Nephron progenitor cell (in vitro differentiated cells): Measurements from ENCODE around the gene CHN2.
A peak's percentile ranks its signal among the peaks of the same experiment; 100 is the strongest.

Source experiments
- DNase-seq: peaks from one replicate; pipeline ENCODE4 v3.0.0; 2021
- H3K27ac Mint-ChIP-seq: 2 replicates; pipeline ENCODE4 v1.8.0; 2021; ENCODE audit warnings: mild to moderate bottlenecking, moderate library complexity, mixed read lengths
- H3K27me3 Mint-ChIP-seq: 2 replicates; pipeline ENCODE4 v1.8.0; 2021; ENCODE audit warnings: mild to moderate bottlenecking, low read depth, mixed read lengths; ENCODE audit not compliant: poor library complexity
- H3K36me3 Mint-ChIP-seq: 2 replicates; pipeline ENCODE4 v1.8.0; 2021; ENCODE audit warnings: low read depth, mixed read lengths
- H3K4me1 Mint-ChIP-seq: 2 replicates; pipeline ENCODE4 v1.8.0; 2021; ENCODE audit warnings: mixed read lengths
- H3K4me3 Mint-ChIP-seq: 2 replicates; pipeline ENCODE4 v1.8.0; 2021; ENCODE audit warnings: mild to moderate bottlenecking, moderate library complexity, mixed read lengths
- H3K9me3 Mint-ChIP-seq: 2 replicates; pipeline ENCODE4 v1.8.0; 2021; ENCODE audit warnings: mild to moderate bottlenecking, moderate library complexity, mixed read lengths
- TF ChIP-seq, protein P1 (sequence below): fragments of 200-600 bp; sonication (generic); IDR thresholded peaks from 2 replicates; pipeline ENCODE4 v1.5.0; 2021; ENCODE audit warnings: antibody characterized with exemption

Gene CHN2

DNA sequence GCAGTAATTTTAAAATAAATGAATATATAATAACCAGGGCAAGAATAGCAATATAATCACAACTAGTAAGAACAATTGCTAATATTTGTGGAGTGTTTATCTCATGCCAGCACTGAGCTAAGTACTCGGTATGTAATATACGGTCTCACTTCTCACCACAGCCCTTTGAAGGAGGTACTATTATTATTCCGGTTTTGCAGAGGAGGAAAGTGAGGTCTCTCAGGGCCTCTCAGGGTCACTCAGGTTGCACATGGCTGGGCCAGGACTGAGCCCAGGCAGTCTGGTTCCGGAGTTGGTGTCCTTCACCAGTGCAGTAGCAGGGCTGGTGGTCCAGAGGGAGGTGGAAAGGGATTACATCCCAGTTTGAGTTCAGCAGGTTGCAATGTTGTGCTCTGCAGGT is 80.9 kb downstream of the CHN2 start:
- no peak for DNase-seq
- TF ChIP-seq, protein P1, sequence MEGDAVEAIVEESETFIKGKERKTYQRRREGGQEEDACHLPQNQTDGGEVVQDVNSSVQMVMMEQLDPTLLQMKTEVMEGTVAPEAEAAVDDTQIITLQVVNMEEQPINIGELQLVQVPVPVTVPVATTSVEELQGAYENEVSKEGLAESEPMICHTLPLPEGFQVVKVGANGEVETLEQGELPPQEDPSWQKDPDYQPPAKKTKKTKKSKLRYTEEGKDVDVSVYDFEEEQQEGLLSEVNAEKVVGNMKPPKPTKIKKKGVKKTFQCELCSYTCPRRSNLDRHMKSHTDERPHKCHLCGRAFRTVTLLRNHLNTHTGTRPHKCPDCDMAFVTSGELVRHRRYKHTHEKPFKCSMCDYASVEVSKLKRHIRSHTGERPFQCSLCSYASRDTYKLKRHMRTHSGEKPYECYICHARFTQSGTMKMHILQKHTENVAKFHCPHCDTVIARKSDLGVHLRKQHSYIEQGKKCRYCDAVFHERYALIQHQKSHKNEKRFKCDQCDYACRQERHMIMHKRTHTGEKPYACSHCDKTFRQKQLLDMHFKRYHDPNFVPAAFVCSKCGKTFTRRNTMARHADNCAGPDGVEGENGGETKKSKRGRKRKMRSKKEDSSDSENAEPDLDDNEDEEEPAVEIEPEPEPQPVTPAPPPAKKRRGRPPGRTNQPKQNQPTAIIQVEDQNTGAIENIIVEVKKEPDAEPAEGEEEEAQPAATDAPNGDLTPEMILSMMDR = no peak

DNA sequence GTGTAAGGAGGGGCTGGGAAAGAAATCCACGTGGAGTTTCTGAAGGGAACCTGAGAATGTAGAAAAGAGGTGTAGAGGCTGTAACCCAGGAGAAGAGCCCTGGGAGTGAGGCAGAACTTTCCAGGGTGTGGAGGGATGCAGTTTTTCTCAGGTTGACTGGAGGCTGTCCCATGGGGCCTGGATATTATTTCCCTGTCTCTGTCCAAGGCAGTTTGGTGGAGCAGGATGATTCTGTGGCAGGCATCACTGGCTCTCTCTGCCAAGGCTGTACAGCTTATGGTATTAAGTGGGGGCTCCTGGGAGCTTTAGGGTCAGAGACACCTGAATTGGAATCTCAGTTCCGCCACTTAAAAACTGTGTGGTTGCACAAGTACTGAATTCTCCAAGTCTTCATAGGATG is 81.6 kb downstream of the CHN2 start:
- no peak for DNase-seq
- Mint-ChIP-seq H3K4me3 (no peak overlapping the region), H3K36me3 (no peaks in the 10 kb centered on the region), H3K27me3 (peaks cover 4% of the 10 kb centered on the region), H3K4me1 (peaks cover 51% of the 10 kb centered on the region), H3K9me3 (no peaks in the 10 kb centered on the region), H3K27ac (peak overlapping the region; percentile 5)
- TF ChIP-seq, protein P1 = no peak

More for the DNA sequence above, 80.9 kb downstream of the CHN2 start:
- H3K27me3 Mint-ChIP-seq = peaks cover 10% of the 10 kb centered on the region
- peak overlapping the region; percentile 5 for H3K27ac Mint-ChIP-seq
- H3K9me3 Mint-ChIP-seq = no peaks in the 10 kb centered on the region
- H3K4me1 Mint-ChIP-seq = peaks cover 56% of the 10 kb centered on the region
- H3K36me3 Mint-ChIP-seq = no peaks in the 10 kb centered on the region
- H3K4me3 Mint-ChIP-seq = no peak overlapping the region

DNA sequence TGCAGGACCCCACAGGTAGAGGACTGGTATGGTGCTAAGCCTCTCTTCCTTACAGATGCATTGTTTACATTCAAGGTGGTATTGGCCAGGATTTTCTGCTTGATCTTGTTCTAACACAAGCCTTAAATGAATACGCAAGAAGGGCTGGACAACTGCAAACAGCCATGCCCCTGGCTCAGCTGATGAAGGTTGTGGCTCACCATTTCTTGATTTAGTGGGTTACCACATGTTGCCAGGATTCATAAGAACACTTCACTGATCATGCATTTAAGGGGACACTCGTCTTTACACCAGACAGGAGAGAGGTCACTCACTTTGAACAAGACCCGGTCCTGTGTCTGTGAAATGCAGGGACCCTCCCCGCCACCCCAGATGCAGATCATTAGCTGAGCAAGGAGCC is 82.2 kb downstream of the CHN2 start:
- H3K27ac Mint-ChIP-seq = no peak overlapping the region
- TF ChIP-seq, protein P1 = no peak
- peaks cover 3% of the 10 kb centered on the region for H3K27me3 Mint-ChIP-seq
- peaks cover 51% of the 10 kb centered on the region for H3K4me1 Mint-ChIP-seq
- no peaks in the 10 kb centered on the region for H3K9me3 Mint-ChIP-seq
- DNase-seq = no peak
- H3K36me3 Mint-ChIP-seq = no peaks in the 10 kb centered on the region
- H3K4me3 Mint-ChIP-seq = no peak overlapping the region

DNA sequence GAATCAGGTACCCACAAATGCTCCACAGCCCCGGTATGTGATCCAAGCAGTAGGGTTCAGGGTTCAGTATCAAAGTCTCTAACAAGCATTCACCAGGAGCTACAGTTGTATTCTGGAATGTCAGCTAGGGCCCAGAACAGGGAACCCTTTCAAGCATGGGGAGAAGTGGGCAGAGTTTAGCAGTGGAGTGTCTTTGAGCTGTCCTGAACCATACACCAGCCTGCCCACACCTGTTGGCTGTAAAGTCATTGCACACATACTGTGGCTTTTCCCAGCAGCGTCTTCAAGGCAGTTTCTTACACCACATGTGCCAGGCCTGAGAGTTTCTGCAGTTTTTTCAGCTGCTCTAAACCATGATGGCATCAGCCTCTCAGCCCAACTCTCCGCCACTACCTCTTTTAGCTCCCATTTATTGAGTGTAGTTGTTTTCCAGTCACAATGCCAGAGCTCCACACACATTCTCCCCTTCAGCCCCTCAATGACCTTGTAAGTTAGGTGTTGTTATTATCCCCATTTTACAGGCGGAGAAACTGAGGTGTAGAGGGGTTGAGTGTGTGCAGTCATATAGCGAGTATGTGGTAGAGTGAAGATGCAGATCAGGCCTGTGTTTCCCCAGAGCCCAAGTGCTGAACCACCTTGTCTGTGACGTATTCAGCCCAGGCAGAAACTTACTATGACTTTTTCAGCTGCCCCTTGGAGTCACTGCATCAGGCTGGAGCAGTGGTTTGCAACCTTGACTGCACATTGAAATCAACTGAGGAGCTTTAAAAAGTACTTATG is 83.1 kb downstream of the CHN2 start:
- H3K27me3 Mint-ChIP-seq = peaks cover 3% of the 10 kb centered on the region
- H3K36me3 Mint-ChIP-seq = no peaks in the 10 kb centered on the region
- TF ChIP-seq, protein P1 = no peak
- H3K27ac Mint-ChIP-seq = no peak overlapping the region
- H3K4me1 Mint-ChIP-seq = peaks cover 52% of the 10 kb centered on the region
- H3K9me3 Mint-ChIP-seq = no peaks in the 10 kb centered on the region
- no peak for DNase-seq
- H3K4me3 Mint-ChIP-seq = no peak overlapping the region

DNA sequence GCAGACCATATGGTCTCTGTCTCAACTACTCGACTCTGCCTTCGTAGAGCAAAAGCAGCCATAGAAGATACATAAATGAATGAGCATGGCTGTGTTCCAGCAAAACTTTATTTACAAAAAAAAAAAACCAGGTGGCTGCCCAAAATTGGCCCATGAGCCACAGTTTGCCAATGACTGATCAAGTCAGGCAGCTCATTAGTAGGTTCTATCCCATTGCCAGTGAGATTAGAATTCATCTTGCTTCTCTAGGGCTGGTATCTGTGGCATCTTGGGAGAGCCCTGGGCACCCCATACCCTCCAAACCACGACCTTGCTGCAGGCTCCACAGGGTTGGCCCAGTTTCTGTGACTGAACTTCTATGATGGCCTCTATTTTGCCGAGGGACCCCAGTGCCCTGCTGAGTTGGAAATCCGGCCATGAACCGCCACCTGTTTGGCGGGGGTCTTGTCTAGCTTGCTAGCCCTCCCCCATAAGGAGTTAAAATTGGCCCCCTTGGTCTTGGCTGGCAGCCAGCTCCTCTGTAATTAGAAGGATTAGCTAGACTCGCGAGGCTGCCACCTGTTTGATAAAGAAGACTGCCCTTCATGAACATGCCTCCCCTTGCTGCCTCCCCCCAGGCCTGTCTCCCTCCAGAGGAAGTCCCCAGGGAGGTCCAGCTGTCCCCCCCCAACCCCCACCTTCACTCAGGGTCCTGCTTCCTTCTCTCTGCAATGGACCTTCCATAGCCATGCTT is 83.9 kb downstream of the CHN2 start:
- no peak for DNase-seq
- TF ChIP-seq, protein P1 = no peak
- no peak overlapping the region for H3K27ac Mint-ChIP-seq
- no peak overlapping the region for H3K4me3 Mint-ChIP-seq
- H3K9me3 Mint-ChIP-seq = no peaks in the 10 kb centered on the region
- peaks cover 3% of the 10 kb centered on the region for H3K27me3 Mint-ChIP-seq
- H3K4me1 Mint-ChIP-seq = peaks cover 59% of the 10 kb centered on the region
- no peaks in the 10 kb centered on the region for H3K36me3 Mint-ChIP-seq
